H9 (cell line): ENCODE measurements around the gene BICD1. TPM values are rescaled to one million over a fixed set of nuclear protein-coding genes. Genes with fewer than 3 reads are reported as not detected.

Experiments used
- DNase-seq: peaks from one replicate; pipeline ENCODE4 v3.0.0-alpha.2; 2017
- H2AFZ ChIP-seq: one replicate; pipeline ENCODE4 v1.6.1; 2013; ENCODE audit warnings: mild to moderate bottlenecking, low read length, control low read depth, moderate library complexity
- H2AK5ac ChIP-seq: 2 replicates; pipeline ENCODE4 v1.6.1; 2013; ENCODE audit warnings: low read length, control low read depth, mixed read lengths; ENCODE audit not compliant: insufficient read length
- H2BK120ac ChIP-seq: one replicate; pipeline ENCODE4 v1.6.1; 2013; ENCODE audit warnings: low read depth, mild to moderate bottlenecking, low read length, control low read depth, inconsistent platforms; ENCODE audit not compliant: poor library complexity, severe bottlenecking
- H2BK12ac ChIP-seq: 2 replicates; pipeline ENCODE4 v1.6.1; 2013; ENCODE audit warnings: low read length, control low read depth, mixed read lengths, low read depth; ENCODE audit not compliant: insufficient read length
- H2BK15ac ChIP-seq: 2 replicates; pipeline ENCODE4 v1.6.1; 2013; ENCODE audit warnings: low read depth, low read length, control low read depth
- H2BK20ac ChIP-seq: one replicate; pipeline ENCODE4 v1.6.1; 2013; ENCODE audit warnings: low read depth, mild to moderate bottlenecking, low read length, control low read depth, inconsistent platforms; ENCODE audit not compliant: poor library complexity, severe bottlenecking
- H2BK5ac ChIP-seq: 2 replicates; pipeline ENCODE4 v1.6.1; 2013; ENCODE audit warnings: low read length, control low read depth, mixed read lengths; ENCODE audit not compliant: insufficient read length
- H3K14ac ChIP-seq: 2 replicates; pipeline ENCODE4 v1.6.1; 2013; ENCODE audit warnings: low read length, control low read depth; ENCODE audit not compliant: insufficient read depth
- H3K18ac ChIP-seq: 2 replicates; pipeline ENCODE4 v1.6.1; 2013; ENCODE audit warnings: low read depth, mild to moderate bottlenecking, mixed read lengths, low read length, control low read depth; ENCODE audit not compliant: insufficient read length
- H3K23ac ChIP-seq: 2 replicates; pipeline ENCODE4 v1.6.1; 2013; ENCODE audit warnings: low read length, control low read depth, mixed read lengths, low read depth; ENCODE audit not compliant: insufficient read length
- H3K23me2 ChIP-seq: 2 replicates; pipeline ENCODE4 v1.6.1; 2013; ENCODE audit warnings: low read depth, mild to moderate bottlenecking, mixed read lengths, low read length, control low read depth; ENCODE audit not compliant: insufficient read length, poor library complexity, severe bottlenecking
- H3K27ac ChIP-seq: 2 replicates; pipeline ENCODE4 v1.5.1; 2013; ENCODE audit warnings: low read length, control low read depth, mixed read lengths, low read depth; ENCODE audit not compliant: insufficient read length
- H3K27me3 ChIP-seq: 2 replicates; pipeline ENCODE4 v1.6.1; 2013; ENCODE audit warnings: low read length, control low read depth, inconsistent platforms; ENCODE audit not compliant: insufficient read depth
- H3K4ac ChIP-seq: 2 replicates; pipeline ENCODE4 v1.6.1; 2013; ENCODE audit warnings: low read depth, mild to moderate bottlenecking, control low read depth, inconsistent platforms, low read length, moderate library complexity
- H3K4me1 ChIP-seq: 2 replicates; pipeline ENCODE4 v1.6.1; 2013; ENCODE audit warnings: low read length, control low read depth, inconsistent platforms; ENCODE audit not compliant: insufficient read depth
- H3K4me2 ChIP-seq: 2 replicates; pipeline ENCODE4 v1.6.1; 2013; ENCODE audit warnings: low read length, control low read depth, mixed read lengths; ENCODE audit not compliant: insufficient read length, insufficient read depth
- H3K56ac ChIP-seq: 2 replicates; pipeline ENCODE4 v1.6.1; 2013; ENCODE audit warnings: low read depth, mild to moderate bottlenecking, mixed read lengths, low read length, control low read depth; ENCODE audit not compliant: insufficient read length
- H3K79me1 ChIP-seq: 2 replicates; pipeline ENCODE4 v1.6.1; 2013; ENCODE audit warnings: low read depth, mild to moderate bottlenecking, moderate library complexity, low read length, control low read depth, inconsistent platforms; ENCODE audit not compliant: insufficient read depth, poor library complexity, severe bottlenecking
- H3K79me2 ChIP-seq: 2 replicates; pipeline ENCODE4 v1.6.1; 2013; ENCODE audit warnings: low read length, control low read depth, inconsistent platforms; ENCODE audit not compliant: insufficient read depth
- H3K9ac ChIP-seq: 2 replicates; pipeline ENCODE4 v1.6.1; 2013; ENCODE audit warnings: low read length, control low read depth, mixed read lengths; ENCODE audit not compliant: insufficient read length; ENCODE audit errors: extremely low read depth
- H3K9me3 ChIP-seq: one replicate; pipeline ENCODE4 v1.6.1; 2013; ENCODE audit warnings: low read depth, low read length, inconsistent platforms; ENCODE audit not compliant: control insufficient read depth
- H3T11ph ChIP-seq: one replicate; pipeline ENCODE4 v1.6.1; 2013; ENCODE audit warnings: mild to moderate bottlenecking, low read length, control low read depth, inconsistent platforms
- H4K20me1 ChIP-seq: one replicate; pipeline ENCODE4 v1.6.1; 2013; ENCODE audit not compliant: control insufficient read depth, insufficient read length, insufficient read depth
- H4K5ac ChIP-seq: 2 replicates; pipeline ENCODE4 v1.6.1; 2013; ENCODE audit warnings: low read depth, mild to moderate bottlenecking, mixed read lengths, low read length, control low read depth; ENCODE audit not compliant: insufficient read length
- H4K8ac ChIP-seq: replicated peaks from 2 replicates; pipeline ENCODE4 v1.6.1; 2013; ENCODE audit warnings: low read length, control low read depth, mixed read lengths, low read depth; ENCODE audit not compliant: insufficient read length
- H4K91ac ChIP-seq: 2 replicates; pipeline ENCODE4 v1.6.1; 2013; ENCODE audit warnings: low read depth, mild to moderate bottlenecking, moderate library complexity, mixed read lengths, low read length, control low read depth; ENCODE audit not compliant: insufficient read length
- H3K27ac Mint-ChIP-seq, 3 experiments: 2 replicates in 2 of 3; 3 replicates in 1 of 3; pipeline ENCODE4 v1.8.0; 2020 to 2021; ENCODE audit warnings: mixed read lengths in 3 of 3, mild to moderate bottlenecking in 1 of 3, moderate library complexity in 1 of 3
- H3K27me3 Mint-ChIP-seq: 2 replicates; pipeline ENCODE4 v1.8.0; 2021; ENCODE audit warnings: low read depth, mild to moderate bottlenecking, moderate library complexity, mixed read lengths
- H3K36me3 Mint-ChIP-seq, 3 experiments: 2 replicates in 2 of 3; 3 replicates in 1 of 3; pipeline ENCODE4 v1.8.0; 2020 to 2021; ENCODE audit warnings: low read depth in 3 of 3, mixed read lengths in 3 of 3; ENCODE audit not compliant: insufficient read depth in 1 of 3
- H3K4me1 Mint-ChIP-seq, 2 experiments: 2 replicates each; pipeline ENCODE4 v1.8.0; 2020; ENCODE audit warnings: mixed read lengths in 2 of 2
- H3K4me3 Mint-ChIP-seq, 2 experiments: 2 replicates in 1 of 2; 3 replicates in 1 of 2; pipeline ENCODE4 v1.8.0; 2020 to 2021; ENCODE audit warnings: mild to moderate bottlenecking in 2 of 2, mixed read lengths in 2 of 2, moderate library complexity in 1 of 2
- H3K9me3 Mint-ChIP-seq, 2 experiments: 2 replicates in 1 of 2; 3 replicates in 1 of 2; pipeline ENCODE4 v1.8.0; 2020; ENCODE audit warnings: mild to moderate bottlenecking in 2 of 2, mixed read lengths in 2 of 2, moderate library complexity in 1 of 2
- WGBS: extraction: QIAGEN DNeasy Blood & Tissue Kit; methylation state at CpG from one replicate; pipeline ENCODE4 v1.1.7; 2013; ENCODE audit warnings: missing lambda C conversion rate, low lambda C conversion rate, mixed read lengths; ENCODE audit not compliant: insufficient read length; ENCODE audit errors: extremely low coverage; 5-methylcytosine and 5-hydroxymethylcytosine counted together
- total RNA-seq: library from RNA; stranded (reverse); gene quantifications from 2 replicates; pipeline ENCODE4 v1.2.1, GENCODE V29; 2021
- TF ChIP-seq, protein P1 (sequence below): fragments of 200-600 bp; sonication (generic); conservative IDR thresholded peaks from 3 replicates; pipeline ENCODE4 v1.8.0; 2021; ENCODE audit warnings: antibody characterized with exemption, mild to moderate bottlenecking

The BICD1 gene
- total RNA-seq, 1 experiment from 2014 or later = 134 TPM

GRCh38 chr12:32161058-32161457, 54.4 kb downstream of the BICD1 start:
- Histone ChIP-seq H4K20me1 (no peaks in the 10 kb centered on the region), H3K27me3 (no peaks in the 10 kb centered on the region), H3K79me1 (no peaks in the 10 kb centered on the region), H4K5ac (no peak overlapping the region), H2BK120ac (no peak overlapping the region), H2BK20ac (no peak overlapping the region), H4K8ac (no peak overlapping the region), H4K91ac (no peak overlapping the region), H3K14ac (no peak overlapping the region), H2AFZ (no peak overlapping the region), H3K18ac (no peak overlapping the region), H3K23me2 (no peaks in the 10 kb centered on the region), H3K79me2 (peaks cover 3% of the 10 kb centered on the region; the same call in 1 of the 2 replicates), H3K4ac (no peak overlapping the region), H3K27ac (no peak overlapping the region), H2BK5ac (no peak overlapping the region), H2BK15ac (no peak overlapping the region), H3T11ph (no peak overlapping the region), H2BK12ac (no peak overlapping the region), H3K9me3 (no peaks in the 10 kb centered on the region), H3K4me2 (no peak overlapping the region), H3K56ac (no peak overlapping the region), H3K4me1 (peaks cover 4% of the 10 kb centered on the region; the same call in 1 of the 2 replicates), H3K9ac (no peak overlapping the region), H3K23ac (no peak overlapping the region), H2AK5ac (no peak overlapping the region)
- DNase-seq = no peak
- Mint-ChIP-seq H3K27ac (no peak overlapping the region), H3K9me3 (no peaks in the 10 kb centered on the region), H3K4me1 (peaks cover 19 to 26% of the 10 kb centered on the region in 2 experiments), H3K4me3 (no peak overlapping the region), H3K27me3 (no peaks in the 10 kb centered on the region), H3K36me3 (peaks cover 0 to 34% (median 19%) of the 10 kb centered on the region in 3 experiments; a peak in 6 of 7 replicates)
- WGBS = no CpG with 5 or more reads among the region's 5 CpGs
- TF ChIP-seq, protein P1, sequence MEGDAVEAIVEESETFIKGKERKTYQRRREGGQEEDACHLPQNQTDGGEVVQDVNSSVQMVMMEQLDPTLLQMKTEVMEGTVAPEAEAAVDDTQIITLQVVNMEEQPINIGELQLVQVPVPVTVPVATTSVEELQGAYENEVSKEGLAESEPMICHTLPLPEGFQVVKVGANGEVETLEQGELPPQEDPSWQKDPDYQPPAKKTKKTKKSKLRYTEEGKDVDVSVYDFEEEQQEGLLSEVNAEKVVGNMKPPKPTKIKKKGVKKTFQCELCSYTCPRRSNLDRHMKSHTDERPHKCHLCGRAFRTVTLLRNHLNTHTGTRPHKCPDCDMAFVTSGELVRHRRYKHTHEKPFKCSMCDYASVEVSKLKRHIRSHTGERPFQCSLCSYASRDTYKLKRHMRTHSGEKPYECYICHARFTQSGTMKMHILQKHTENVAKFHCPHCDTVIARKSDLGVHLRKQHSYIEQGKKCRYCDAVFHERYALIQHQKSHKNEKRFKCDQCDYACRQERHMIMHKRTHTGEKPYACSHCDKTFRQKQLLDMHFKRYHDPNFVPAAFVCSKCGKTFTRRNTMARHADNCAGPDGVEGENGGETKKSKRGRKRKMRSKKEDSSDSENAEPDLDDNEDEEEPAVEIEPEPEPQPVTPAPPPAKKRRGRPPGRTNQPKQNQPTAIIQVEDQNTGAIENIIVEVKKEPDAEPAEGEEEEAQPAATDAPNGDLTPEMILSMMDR = no peak
